ENCODE results near the gene ZC3H12D.
"Not testable (repeated sequence)": the region's sequence is repeated elsewhere in the genome, so short reads cannot be mapped to it uniquely, and the experiment has no call there.

The ZC3H12D gene

GRCh38 chr6:149458806-149459205, 26.0 kb downstream of the ZC3H12D start:
- no peak for DNase-seq (ENCODE audit: low spot score)

DNA sequence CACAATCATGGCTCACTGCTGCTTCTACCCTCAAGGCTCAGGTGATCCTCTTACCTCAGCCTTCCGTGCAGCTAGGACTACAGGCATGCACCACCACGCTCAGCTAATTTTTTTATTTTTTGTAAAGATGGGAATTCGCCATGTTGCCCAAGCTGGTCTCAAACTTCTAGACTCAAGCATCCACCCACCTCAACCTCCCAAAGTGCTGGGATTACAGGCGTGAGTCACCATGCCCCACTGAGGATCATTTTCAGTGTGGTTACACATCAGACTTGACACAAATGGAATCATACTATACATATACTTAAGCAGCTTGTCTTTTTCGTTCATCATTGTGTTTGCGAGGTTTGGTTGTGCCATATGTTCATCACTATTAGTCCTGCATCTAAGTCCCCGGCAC, 26.6 kb downstream of the ZC3H12D start:
- DNase-seq (ENCODE audit: low spot score): no peak

GRCh38 chr6:149457316-149457884, 27.4 kb downstream of the ZC3H12D start:
- DNase-seq (ENCODE audit: low spot score): no peak

- no peak for DNase-seq (ENCODE audit: low spot score)
These were observed 28.3 kb downstream of the ZC3H12D start for GRCh38 chr6:149456311-149457021.

DNA sequence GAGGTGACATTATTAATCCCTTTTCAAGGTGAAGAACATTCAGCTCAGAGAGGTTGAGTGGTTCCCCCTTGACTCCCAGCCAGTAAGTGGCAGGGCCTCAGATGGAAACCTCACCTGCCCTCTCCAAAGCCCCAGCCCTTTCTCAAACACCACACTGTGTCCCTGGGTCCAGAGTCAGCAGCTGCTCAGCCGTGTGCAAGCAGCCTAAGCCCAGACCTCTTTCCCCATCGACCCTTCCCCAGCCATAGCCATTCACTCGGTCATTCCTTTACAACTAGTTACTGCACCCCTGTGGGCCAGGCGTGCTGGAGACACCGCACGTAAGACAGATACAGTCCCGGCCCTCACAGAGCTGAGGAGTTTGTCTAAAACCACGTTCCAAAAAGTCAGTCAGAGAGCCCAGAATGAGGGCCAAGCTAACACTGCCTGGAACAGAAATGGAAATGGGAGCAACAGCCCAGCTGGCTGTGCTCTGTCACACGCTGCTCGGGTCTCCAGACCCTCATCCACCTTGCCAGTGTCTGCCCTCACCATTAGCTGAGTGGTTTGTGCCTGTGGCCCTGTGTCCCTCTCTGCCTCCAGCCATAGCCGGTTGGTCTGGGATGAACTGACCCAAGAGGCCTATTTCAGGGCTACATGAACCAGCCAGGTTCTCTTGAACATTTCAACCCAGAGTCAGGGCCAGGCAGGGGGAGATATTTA, 29.6 kb downstream of the ZC3H12D start:
- no peak for DNase-seq (ENCODE audit: low spot score)

GRCh38 chr6:149454346-149454848, 30.4 kb downstream of the ZC3H12D start:
- no peak for DNase-seq (ENCODE audit: low spot score)

GRCh38 chr6:149453597-149454345, 31.0 kb downstream of the ZC3H12D start:
- DNase-seq (ENCODE audit: low spot score): no peak

DNA sequence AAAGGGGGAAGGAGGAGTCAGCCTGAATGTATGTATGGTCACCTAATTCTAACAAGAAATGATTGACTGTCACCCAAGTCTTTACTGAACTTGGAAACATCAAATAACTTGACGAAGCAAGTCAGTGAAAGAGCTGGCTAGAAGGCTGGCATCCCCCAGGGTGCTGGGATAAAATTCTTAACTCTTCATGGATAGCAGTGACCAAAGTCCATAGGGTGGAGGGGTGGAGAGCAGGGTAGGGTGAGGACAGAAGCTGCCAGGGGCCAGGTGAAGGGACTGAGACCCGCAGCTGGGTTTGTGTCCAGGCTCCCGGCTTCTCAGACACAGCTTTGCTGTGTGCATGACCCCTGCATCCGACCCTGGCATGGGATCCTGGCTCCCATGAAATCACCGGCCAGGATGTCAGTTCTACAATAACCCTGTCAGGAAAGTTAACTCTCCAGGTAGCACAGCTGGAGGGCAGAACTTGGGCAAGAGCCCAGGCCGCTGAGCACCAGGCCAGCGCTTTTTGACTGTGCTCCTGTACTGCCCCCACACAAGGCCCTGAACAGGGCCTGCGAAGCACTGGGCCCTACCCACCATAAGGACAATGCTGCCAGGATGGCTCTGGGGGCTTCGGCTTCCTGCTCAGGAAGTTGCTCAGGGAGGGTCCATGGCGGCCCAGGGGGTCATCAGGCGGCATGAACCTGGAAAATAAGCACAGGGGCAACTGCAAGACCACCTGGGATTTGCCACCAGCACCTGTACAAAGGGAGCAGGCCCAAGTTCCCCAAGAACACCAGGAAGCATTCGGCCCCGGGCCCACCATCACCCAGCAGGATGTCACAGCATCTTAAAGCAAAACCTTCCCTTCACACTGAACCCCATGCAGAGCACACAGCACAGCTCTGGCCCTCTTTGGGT, 32.5 kb downstream of the ZC3H12D start:
- DNase-seq (ENCODE audit: low spot score): peak; percentile 43

DNA sequence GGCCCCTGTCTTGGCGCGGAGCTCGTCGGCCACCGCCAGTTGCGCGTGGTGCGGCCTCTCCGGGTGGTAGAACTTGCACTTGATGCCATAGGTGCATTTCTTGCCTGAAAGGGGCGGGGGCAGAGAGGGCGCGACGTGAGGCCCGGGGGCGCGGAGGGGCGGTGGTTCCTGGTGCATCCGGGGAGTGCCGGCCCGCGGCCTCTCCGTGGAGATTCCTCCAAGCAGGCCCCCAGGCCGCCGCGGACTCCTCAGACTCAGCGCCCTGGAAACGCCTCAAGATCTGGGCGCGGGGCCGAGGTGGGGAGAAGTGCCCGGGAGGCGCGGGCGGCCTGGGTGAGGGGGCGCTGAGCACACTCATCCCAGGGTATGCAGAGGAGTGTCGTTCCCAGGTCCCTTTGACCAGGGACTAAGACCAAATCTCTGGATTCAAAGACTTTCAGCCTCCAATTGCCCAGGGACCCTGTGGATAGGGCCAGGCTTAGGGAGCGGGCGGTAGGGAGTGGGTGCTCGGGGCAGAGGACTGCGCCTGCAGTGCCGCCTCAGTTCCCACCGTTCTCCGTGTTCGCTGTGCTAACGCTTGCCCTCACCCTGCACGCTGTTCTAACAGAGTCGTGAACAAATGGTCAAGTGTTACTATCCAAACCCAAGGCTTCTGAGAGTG, 33.3 kb downstream of the ZC3H12D start:
- DNase-seq (ENCODE audit: low spot score): no peak

GRCh38 chr6:149450679-149451375, 34.0 kb downstream of the ZC3H12D start:
- DNase-seq (ENCODE audit: low spot score): no peak

DNA sequence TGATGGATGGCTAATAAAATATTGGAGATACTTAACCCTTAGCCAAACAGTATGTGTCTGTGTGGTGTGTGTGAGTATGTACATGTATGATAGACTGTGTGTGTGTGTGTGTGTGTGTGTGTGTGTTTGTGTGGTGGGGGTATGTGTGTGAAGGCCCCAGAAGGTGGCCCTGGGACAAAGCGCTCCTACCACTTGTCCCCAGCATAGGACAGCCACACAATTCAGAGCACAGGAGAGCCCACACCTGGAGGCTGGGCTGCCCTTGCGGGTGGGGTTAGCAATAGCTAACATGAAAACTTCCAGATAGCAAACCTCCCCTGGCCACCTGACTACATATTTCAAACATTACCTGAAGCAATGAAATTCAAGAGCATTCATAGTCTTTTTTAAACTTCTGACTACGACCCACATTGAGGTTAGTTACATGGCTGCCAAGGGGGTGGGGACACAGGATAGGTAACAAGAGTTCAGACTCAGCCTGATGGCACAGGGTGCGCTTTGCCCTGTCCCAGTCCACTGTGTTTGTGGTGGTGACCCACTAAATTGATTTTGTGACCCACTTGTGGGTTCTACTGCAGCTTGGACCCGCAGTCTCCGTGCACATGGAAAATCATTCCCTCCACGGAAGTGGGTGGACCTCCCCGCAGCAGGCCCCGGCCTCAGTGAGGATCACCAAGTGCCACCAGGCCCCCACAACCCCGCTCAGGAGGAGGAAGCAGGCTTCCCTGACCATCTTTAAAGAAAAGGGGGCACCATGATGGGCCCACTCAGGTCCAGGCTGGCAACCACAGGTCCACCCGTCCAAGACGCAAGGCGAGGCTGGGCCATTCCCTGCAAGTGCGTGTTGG, 34.8 kb downstream of the ZC3H12D start:
- no peak for DNase-seq (ENCODE audit: low spot score)

DNA sequence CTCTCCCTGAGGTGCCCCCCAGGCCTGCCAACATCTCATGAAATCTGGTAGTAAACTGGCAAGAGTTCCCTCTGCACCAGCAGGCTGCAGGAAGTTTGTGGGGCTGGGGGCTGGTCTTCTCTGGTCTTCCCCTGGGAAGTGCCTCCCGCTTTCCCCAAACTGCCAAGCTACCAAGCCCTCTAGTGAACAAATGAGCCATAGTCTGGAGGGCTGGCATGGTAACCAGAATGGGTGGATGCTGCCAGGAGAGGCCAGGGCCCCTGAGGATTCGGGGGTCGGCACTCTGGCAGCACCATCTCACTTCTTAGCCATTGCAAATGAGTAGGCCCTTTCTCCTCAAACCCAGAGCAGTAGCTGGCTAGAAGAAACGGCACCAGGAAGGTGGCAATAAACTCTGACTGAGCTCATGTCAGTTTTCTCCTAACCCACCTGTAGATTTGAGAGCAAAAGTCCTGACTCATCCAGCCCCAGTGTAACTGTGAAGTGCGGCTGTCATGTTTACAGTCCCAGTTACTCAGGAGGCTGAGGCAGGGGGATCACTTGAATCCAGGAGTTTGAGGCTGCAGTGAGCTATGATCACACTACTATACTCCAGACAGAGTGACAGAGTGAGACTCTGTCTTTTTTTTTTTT, 35.9 kb downstream of the ZC3H12D start:
- no peak for DNase-seq (ENCODE audit: low spot score)

DNA sequence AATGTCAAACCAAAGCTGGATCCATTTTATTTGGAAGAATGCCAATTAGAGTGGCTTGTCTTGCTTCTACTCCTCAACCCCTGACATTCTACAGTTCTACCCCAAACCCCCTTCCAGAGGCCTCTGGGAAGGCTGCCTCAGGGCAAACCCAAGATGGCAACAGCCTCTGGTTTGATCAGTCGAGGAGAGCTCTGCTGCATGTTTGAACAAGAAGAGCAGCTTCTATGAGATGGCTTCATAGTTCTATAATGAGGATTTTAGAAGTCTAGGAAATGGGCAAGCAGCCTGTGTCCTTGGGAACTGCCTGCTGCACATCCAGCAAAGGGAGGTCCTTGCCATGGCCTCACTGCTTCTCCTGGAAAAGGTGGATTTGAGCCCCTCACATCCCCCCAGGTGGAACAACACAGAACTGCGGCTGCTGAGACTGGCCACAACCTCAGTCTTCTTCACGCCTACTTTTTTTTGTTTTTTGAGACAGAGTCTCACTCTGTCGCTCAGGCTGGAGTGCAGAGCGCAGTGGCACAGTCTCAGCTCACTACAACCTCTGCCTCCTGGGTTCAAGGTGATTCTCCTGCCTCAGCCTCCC, 37.9 kb downstream of the ZC3H12D start:
- DNase-seq (ENCODE audit: low spot score): no peak

DNA sequence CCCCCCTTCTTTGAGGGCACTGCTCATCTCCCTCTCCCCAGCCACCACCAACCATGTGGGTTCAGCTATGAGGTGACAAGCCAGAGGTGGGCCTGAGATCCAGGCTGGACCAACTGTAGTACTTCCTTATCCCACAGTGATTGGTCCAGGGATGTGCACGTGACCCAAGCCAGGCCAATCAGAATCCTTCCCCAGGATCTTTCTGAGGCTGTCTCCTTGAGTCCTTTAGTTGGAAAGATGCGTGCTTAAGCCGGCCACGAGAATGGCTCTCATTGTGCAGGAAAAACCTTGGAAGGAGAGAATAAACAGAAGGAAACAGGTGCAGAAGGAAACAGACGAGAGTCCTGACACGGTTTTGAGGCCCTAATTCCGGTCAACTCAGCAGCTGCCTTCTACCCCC, 39.2 kb downstream of the ZC3H12D start:
- DNase-seq (ENCODE audit: low spot score): no peak

GRCh38 chr6:149445095-149445466, 39.7 kb downstream of the ZC3H12D start:
- DNase-seq (ENCODE audit: low spot score): no peak

DNA sequence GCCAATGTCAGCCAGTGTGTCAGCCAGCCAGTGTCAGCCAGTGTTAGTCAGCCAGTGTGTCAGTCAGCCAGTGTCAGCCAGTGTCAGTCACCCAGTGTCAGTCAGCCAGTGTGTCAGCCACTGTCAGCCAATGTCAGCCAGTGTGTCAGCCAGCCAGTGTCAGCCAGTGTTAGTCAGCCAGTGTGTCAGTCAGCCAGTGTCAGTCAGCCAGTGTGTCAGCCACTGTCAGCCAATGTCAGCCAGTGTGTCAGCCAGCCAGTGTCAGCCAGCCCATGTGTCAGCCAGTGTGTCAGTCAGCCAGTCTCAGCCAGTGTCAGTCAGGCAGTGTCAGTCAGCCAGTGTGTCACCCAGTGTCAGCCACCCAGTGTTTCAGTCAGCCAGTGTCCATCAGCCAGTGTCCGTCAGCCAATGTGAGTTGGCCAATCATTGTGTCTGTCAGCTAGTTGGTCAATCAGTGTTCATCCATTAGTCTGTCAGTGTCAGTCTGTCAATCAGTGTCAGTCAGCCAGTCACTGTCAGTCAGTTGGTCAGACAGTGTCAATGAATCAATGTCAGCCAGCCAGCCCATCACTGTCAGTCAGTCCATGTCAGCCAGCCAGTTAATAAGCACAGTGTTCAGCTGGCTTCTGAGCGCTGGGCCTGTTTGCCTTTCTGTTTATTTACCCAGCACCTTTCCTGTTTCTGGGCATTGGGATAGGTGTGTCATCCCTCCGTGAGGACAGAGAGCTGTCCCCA, 40.3 kb downstream of the ZC3H12D start:
- not testable (repeated sequence) for DNase-seq (ENCODE audit: low spot score)

- no peak for DNase-seq (ENCODE audit: low spot score)
These were observed 41.2 kb downstream of the ZC3H12D start for GRCh38 chr6:149443411-149444181.
